Astrocyte (in vitro differentiated cells and primary cell): ENCODE data around the gene PDSS2.

Experiments
- CTCF ChIP-seq: IDR thresholded peaks from 2 replicates; pipeline ENCODE4 v1.5.1; 2011; ENCODE audit warnings: low read depth, mild to moderate bottlenecking, inconsistent platforms, low read length, moderate library complexity; ENCODE audit not compliant: insufficient read depth
- EZH2 ChIP-seq: IDR thresholded peaks from 2 replicates; pipeline ENCODE4 v1.6.1; 2012; ENCODE audit warnings: mild to moderate bottlenecking, low read length, inconsistent platforms; ENCODE audit not compliant: insufficient read depth

GRCh38 chr6:107293350-107293749 lies 166.0 kb downstream of the PDSS2 start:
- TF ChIP-seq CTCF (no peak), EZH2 (no peak)
